ENCODE data around the gene FAM107A. TPM values are rescaled to one million over a fixed set of nuclear protein-coding genes. Genes with fewer than 3 reads are reported as not detected.

Gene FAM107A
- total and polyA plus RNA-seq, 2 experiments from 2014 or later: 1.0 to 1.1 TPM

GRCh38 chr3:58609990-58610389 is 32.8 kb upstream of the FAM107A start:
- Histone ChIP-seq H3K4me2 (no peak overlapping the region), H3K4me3 (no peak overlapping the region), H2AFZ (no peak overlapping the region), H3K4me1 (ENCODE audit: insufficient read depth) (no peaks in the 10 kb centered on the region), H3K27me3 (ENCODE audit: insufficient read depth) (no peaks in the 10 kb centered on the region), H3K79me2 (replicated peaks; ENCODE audit: insufficient read depth) (no peaks in the 10 kb centered on the region), H3F3A (replicated peaks; ENCODE audit: low read depth) (no peaks in the 10 kb centered on the region), H3K27ac (ENCODE audit: low read depth) (no peak overlapping the region), H3K36me3 (ENCODE audit: insufficient read depth) (no peaks in the 10 kb centered on the region), H4K20me1 (replicated peaks; ENCODE audit: insufficient read depth) (no peaks in the 10 kb centered on the region), H3K9me2 (ENCODE audit: insufficient read depth) (no peaks in the 10 kb centered on the region)
- H3K27ac Mint-ChIP-seq: no peak overlapping the region
- no peaks in the 10 kb centered on the region for H3K9me3 Mint-ChIP-seq
- H3K4me1 Mint-ChIP-seq: no peaks in the 10 kb centered on the region; the same call in 2 of the 3 replicates
- no peak overlapping the region for H3K4me3 Mint-ChIP-seq
- H3K27me3 Mint-ChIP-seq (ENCODE audit: insufficient read depth, low read depth, poor library complexity): peaks cover 5% of the 10 kb centered on the region
- no peak for TF ChIP-seq ZNF331 (CRISPR knock-in tag; IDR thresholded peaks at IDR 0.05; ENCODE audit: low read depth)
- no peak for TF ChIP-seq JUNB (IDR thresholded peaks at IDR 0.05; ENCODE audit: unreplicated experiment)
- no peak for TF ChIP-seq STAT1 (IDR thresholded peaks at IDR 0.05; ENCODE audit: unreplicated experiment)
- TF ChIP-seq ZNF462 (CRISPR knock-in tag; IDR thresholded peaks at IDR 0.05): no peak
- no peak for TF ChIP-seq CREB1 (CRISPR knock-in tag; IDR thresholded peaks at IDR 0.05; ENCODE audit: low read depth)
- TF ChIP-seq CTCF (conservative IDR thresholded peaks at IDR 0.05; ENCODE audit: low read depth in 2 of 2): no peak
- TF ChIP-seq POLR2AphosphoS5 (IDR thresholded peaks at IDR 0.05; ENCODE audit: low read depth): no peak
- TF ChIP-seq ETS1 (IDR thresholded peaks at IDR 0.05): no peak
- no peak for TF ChIP-seq REST (IDR thresholded peaks at IDR 0.05; ENCODE audit: unreplicated experiment)
- no peaks in the 10 kb centered on the region for H3K36me3 Mint-ChIP-seq (ENCODE audit: low read depth)
- ATAC-seq: no peak
- no peak for DNase-seq (ENCODE audit: low spot score)
